Activated T-cell treated with anti-CD3 and anti-CD28 coated beads, Interleukin-2, amount 50 U/mL, for 48 hours (primary cell): Measurements from ENCODE around the gene TIMP2.

ENCODE experiments used
- DNase-seq, 2 experiments: peaks; one replicate each; pipeline ENCODE4 v3.0.0-alpha.2; 2020

Gene TIMP2

GRCh38 chr17:78804777-78805176 is 120.4 kb downstream of the TIMP2 start:
- peak; percentile 54 to 62 for DNase-seq

DNA sequence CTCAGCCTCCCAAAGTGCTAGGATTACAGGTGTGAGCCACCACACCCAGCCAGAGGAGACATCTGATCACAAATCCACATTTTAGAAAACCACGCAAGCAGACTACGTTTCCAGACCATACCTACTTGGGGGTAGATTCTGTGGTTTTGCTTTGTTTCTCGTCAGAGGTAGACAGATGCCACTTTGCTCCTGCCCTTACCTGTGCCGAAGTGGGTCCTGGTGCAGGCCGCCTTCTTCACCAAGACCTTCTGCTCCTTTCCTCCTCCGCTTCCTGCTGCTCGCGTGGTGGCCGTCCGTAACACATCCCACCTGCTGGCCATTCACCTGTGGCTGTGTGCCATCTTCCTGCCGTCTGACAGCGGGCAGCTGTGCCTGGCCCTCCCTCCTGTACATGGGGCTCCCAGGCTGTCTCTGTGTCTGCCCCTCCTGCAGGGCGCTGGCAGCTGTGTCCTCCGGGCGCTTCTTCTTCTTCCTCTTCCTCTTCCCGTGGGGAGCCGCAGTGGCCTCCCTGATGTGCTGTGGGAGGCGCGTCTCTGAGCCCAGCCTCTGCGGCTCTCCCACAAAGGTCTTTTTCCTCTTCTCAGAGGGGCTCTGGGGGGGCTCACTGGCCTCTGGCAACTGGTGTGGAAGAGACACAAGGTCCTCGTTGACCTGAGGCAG is 121.9 kb downstream of the TIMP2 start:
- no peak for DNase-seq
